SH-SY5Y (cell line): ENCODE measurements around the gene BCLAF3.

Source experiments
- GATA2 ChIP-seq: IDR thresholded peaks from 2 replicates; pipeline ENCODE4 v1.6.1; 2011; ENCODE audit warnings: mild to moderate bottlenecking, low read depth, low read length
- GATA3 ChIP-seq: IDR thresholded peaks from 2 replicates; pipeline ENCODE4 v1.6.1; 2011; ENCODE audit warnings: low read depth, mild to moderate bottlenecking, low read length, moderate library complexity

- no peak for TF ChIP-seq GATA3
- TF ChIP-seq GATA2 = no peak
Observed at GRCh38 chrX:19981947-19982346, 8.9 kb downstream of the BCLAF3 start.
